Measurements from ENCODE around the gene GALNT2.

The GALNT2 gene

GRCh38 chr1:230149751-230150584, 82.9 kb downstream of the GALNT2 start:
- Histone ChIP-seq H3K27me3 (ENCODE audit: insufficient read depth, low read length) (no peaks in the 10 kb centered on the region), H3K4me1 (ENCODE audit: insufficient read depth, low read length) (peaks cover 57% of the 10 kb centered on the region), H2AFZ (ENCODE audit: low read depth, low read length) (no peak overlapping the region), H3K9me3 (ENCODE audit: low read length) (no peaks in the 10 kb centered on the region), H3K36me3 (ENCODE audit: insufficient read depth, low read length) (no peaks in the 10 kb centered on the region), H3K4me3 (ENCODE audit: low read length) (no peak overlapping the region)

DNA sequence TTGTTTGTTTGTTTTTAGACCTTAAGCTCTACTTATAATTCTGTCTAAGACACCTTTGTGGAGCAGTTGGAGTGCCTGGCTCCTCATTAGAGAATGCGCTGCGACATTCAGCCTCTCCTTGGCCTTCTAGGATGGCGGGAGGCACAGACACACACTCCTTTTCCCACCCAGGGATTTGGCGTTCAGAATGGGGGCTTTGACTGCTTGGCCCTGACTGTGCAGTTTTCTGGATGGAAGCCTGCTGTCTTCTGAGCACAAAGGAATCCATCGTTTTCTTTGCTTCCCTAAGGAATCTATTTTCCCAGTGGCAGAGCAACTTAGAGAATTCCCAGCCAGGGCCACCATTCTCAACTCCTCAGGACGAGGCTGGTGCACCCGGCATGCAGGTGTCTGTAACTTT, 83.6 kb downstream of the GALNT2 start:
- no peaks in the 10 kb centered on the region for H3K9me3 ChIP-seq (ENCODE audit: low read length)
- no peak overlapping the region for H3K4me3 ChIP-seq (ENCODE audit: low read length)
- peaks cover 57% of the 10 kb centered on the region for H3K4me1 ChIP-seq (ENCODE audit: insufficient read depth, low read length)
- no peak overlapping the region for H2AFZ ChIP-seq (ENCODE audit: low read depth, low read length)
- H3K36me3 ChIP-seq (ENCODE audit: insufficient read depth, low read length): no peaks in the 10 kb centered on the region
- H3K27me3 ChIP-seq (ENCODE audit: insufficient read depth, low read length): no peaks in the 10 kb centered on the region

GRCh38 chr1:230151924-230152468, 85.0 kb downstream of the GALNT2 start:
- Histone ChIP-seq H3K4me3 (ENCODE audit: low read length) (no peak overlapping the region), H3K9me3 (ENCODE audit: low read length) (no peaks in the 10 kb centered on the region), H3K4me1 (ENCODE audit: insufficient read depth, low read length) (peaks cover 61% of the 10 kb centered on the region), H3K36me3 (ENCODE audit: insufficient read depth, low read length) (no peaks in the 10 kb centered on the region), H3K27me3 (ENCODE audit: insufficient read depth, low read length) (no peaks in the 10 kb centered on the region), H2AFZ (ENCODE audit: low read depth, low read length) (no peak overlapping the region)

DNA sequence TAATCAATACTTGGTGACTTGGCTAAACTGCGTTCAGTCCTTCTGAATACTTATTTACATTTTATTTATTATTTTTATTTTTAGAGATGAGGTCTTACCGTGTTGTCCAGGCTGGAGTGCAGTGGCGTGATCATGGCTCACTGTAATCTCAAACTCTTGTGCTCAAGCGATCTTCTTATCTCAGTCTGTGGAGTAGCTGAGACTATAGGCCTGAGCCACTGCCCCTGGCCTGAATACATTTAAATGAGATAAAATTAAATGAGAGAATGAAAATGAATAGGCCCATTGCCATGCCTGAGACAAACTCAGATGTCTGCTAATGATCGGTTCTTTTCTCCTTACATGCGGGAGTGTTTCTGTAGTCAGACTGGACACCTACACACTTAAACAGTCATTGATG, 86.0 kb downstream of the GALNT2 start:
- Histone ChIP-seq H3K27me3 (ENCODE audit: insufficient read depth, low read length) (no peaks in the 10 kb centered on the region), H3K36me3 (ENCODE audit: insufficient read depth, low read length) (no peaks in the 10 kb centered on the region), H3K4me3 (ENCODE audit: low read length) (no peak overlapping the region), H3K4me1 (ENCODE audit: insufficient read depth, low read length) (peaks cover 68% of the 10 kb centered on the region), H2AFZ (ENCODE audit: low read depth, low read length) (no peak overlapping the region), H3K9me3 (ENCODE audit: low read length) (no peaks in the 10 kb centered on the region)

- H3K4me1 ChIP-seq (ENCODE audit: insufficient read depth, low read length): peaks cover 76% of the 10 kb centered on the region
- no peak overlapping the region for H2AFZ ChIP-seq (ENCODE audit: low read depth, low read length)
- H3K36me3 ChIP-seq (ENCODE audit: insufficient read depth, low read length): no peaks in the 10 kb centered on the region
- no peaks in the 10 kb centered on the region for H3K9me3 ChIP-seq (ENCODE audit: low read length)
- no peaks in the 10 kb centered on the region for H3K27me3 ChIP-seq (ENCODE audit: insufficient read depth, low read length)
- peak overlapping the region; percentile 1 for H3K4me3 ChIP-seq (ENCODE audit: low read length)
These were observed 86.7 kb downstream of the GALNT2 start for GRCh38 chr1:230153641-230154296.

DNA sequence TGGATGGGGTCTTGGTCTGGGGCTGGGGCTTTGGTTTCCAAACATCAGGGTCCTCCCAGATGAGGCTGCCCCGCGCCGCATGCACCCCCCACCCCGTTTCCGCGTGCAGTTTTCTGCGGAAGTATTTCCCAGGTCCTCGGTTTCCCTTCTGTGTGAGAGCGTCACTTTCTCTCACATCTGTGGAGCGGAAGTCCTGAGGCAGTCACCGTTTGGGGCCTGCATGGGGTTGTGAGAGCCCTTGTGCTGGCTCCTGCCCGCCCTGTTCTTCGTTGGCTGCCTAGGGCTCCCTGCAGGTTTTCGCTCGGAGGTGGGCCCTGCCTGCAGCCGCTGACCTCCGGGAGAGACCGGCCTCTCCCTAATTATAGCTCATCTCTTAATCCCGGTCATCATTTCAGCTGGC, 88.0 kb downstream of the GALNT2 start:
- H3K36me3 ChIP-seq (ENCODE audit: insufficient read depth, low read length): no peaks in the 10 kb centered on the region
- no peak overlapping the region for H3K4me3 ChIP-seq (ENCODE audit: low read length)
- H2AFZ ChIP-seq (ENCODE audit: low read depth, low read length): no peak overlapping the region
- no peaks in the 10 kb centered on the region for H3K27me3 ChIP-seq (ENCODE audit: insufficient read depth, low read length)
- H3K9me3 ChIP-seq (ENCODE audit: low read length): no peaks in the 10 kb centered on the region
- H3K4me1 ChIP-seq (ENCODE audit: insufficient read depth, low read length): peaks cover 85% of the 10 kb centered on the region

- H3K36me3 ChIP-seq (ENCODE audit: insufficient read depth, low read length): no peaks in the 10 kb centered on the region
- no peaks in the 10 kb centered on the region for H3K9me3 ChIP-seq (ENCODE audit: low read length)
- H2AFZ ChIP-seq (ENCODE audit: low read depth, low read length): no peak overlapping the region
- H3K4me3 ChIP-seq (ENCODE audit: low read length): no peak overlapping the region
- H3K27me3 ChIP-seq (ENCODE audit: insufficient read depth, low read length): no peaks in the 10 kb centered on the region
- H3K4me1 ChIP-seq (ENCODE audit: insufficient read depth, low read length): peaks cover 76% of the 10 kb centered on the region
These were observed 89.0 kb downstream of the GALNT2 start for GRCh38 chr1:230156068-230156467.

GRCh38 chr1:230156536-230156935, 89.5 kb downstream of the GALNT2 start:
- Histone ChIP-seq H3K4me1 (ENCODE audit: insufficient read depth, low read length) (peaks cover 74% of the 10 kb centered on the region), H3K27me3 (ENCODE audit: insufficient read depth, low read length) (no peaks in the 10 kb centered on the region), H3K9me3 (ENCODE audit: low read length) (no peaks in the 10 kb centered on the region)

DNA sequence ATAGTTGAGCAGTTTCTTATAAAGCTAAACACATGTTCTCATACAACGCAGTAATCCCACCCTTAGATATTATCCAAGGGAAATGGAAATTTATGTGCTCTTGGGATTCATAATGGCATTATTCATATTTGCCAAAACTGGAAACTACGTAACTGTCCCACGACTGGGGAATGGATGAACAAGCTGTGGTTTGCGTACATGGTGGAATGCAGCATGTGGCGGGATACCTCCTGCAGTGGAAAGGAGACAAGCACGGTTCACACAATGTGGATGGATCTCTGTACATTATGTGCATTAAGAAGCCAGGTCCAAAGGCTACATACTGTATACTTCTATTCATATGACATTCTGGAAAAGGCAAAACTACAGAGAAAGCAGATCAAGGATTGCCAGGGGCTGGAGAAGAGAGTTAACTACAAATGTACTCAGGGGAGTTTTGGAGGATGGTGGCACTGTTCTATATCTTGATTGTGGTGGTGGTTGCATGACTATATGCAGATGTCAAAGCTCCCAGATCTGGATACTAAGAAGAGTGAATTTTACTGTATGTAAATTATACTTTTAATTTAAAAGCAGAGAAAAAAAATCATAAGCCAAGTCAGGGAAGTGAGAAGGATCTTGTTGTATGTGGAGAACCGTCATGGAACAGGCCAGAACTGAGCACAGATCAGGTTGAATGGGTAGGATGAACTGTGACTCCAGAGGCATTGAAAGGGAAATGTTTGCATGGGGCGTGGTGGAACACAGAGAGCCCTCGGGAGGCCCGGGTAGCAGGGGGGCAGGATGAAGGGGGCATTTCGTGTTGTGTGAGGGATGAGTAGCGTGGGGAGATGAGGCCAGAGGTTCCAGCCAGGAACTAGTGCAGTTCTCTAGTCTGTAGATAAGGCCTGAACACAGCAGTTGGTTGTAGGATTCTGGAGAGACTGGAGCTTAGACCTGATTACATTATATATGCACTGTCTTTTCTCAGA, 90.7 kb downstream of the GALNT2 start:
- H3K36me3 ChIP-seq (ENCODE audit: insufficient read depth, low read length): no peaks in the 10 kb centered on the region
- H2AFZ ChIP-seq (ENCODE audit: low read depth, low read length): no peak overlapping the region
- peaks cover 64% of the 10 kb centered on the region for H3K4me1 ChIP-seq (ENCODE audit: insufficient read depth, low read length)
- H3K4me3 ChIP-seq (ENCODE audit: low read length): no peak overlapping the region
- H3K27me3 ChIP-seq (ENCODE audit: insufficient read depth, low read length): no peaks in the 10 kb centered on the region
- no peaks in the 10 kb centered on the region for H3K9me3 ChIP-seq (ENCODE audit: low read length)

More at GRCh38 chr1:230156536-230156935, 89.5 kb downstream of the GALNT2 start:
- Histone ChIP-seq H3K4me3 (ENCODE audit: low read length) (no peak overlapping the region), H2AFZ (ENCODE audit: low read depth, low read length) (no peak overlapping the region), H3K36me3 (ENCODE audit: insufficient read depth, low read length) (no peaks in the 10 kb centered on the region)

GRCh38 chr1:230158415-230159291, 91.6 kb downstream of the GALNT2 start:
- Histone ChIP-seq H3K4me1 (ENCODE audit: insufficient read depth, low read length) (peaks cover 56% of the 10 kb centered on the region), H3K27me3 (ENCODE audit: insufficient read depth, low read length) (no peaks in the 10 kb centered on the region), H3K4me3 (ENCODE audit: low read length) (no peak overlapping the region), H3K9me3 (ENCODE audit: low read length) (no peaks in the 10 kb centered on the region), H3K36me3 (ENCODE audit: insufficient read depth, low read length) (no peaks in the 10 kb centered on the region), H2AFZ (ENCODE audit: low read depth, low read length) (no peak overlapping the region)

DNA sequence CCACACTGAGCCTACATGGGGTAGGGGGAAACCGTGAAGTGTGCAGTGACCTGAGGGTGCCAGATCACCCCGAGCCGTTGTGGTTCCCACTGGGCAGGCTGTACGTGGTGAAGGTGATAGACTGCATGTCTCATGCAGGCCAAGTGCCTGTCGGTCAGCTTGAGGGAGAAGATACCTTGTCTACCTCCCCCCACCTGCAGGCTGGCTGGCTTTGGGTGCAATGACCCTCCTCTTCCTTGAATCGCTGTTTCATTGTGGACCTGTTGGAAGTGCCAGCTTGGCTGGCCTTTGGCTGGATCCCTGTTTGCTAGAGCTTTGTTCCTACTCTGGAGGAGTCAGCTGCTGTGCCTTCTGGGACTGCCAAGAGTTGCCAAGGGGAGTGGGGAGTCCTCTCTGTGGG, 92.5 kb downstream of the GALNT2 start:
- H3K9me3 ChIP-seq (ENCODE audit: low read length): no peaks in the 10 kb centered on the region
- H3K27me3 ChIP-seq (ENCODE audit: insufficient read depth, low read length): no peaks in the 10 kb centered on the region
- no peaks in the 10 kb centered on the region for H3K36me3 ChIP-seq (ENCODE audit: insufficient read depth, low read length)
- H2AFZ ChIP-seq (ENCODE audit: low read depth, low read length): no peak overlapping the region
- H3K4me1 ChIP-seq (ENCODE audit: insufficient read depth, low read length): peaks cover 48% of the 10 kb centered on the region
- no peak overlapping the region for H3K4me3 ChIP-seq (ENCODE audit: low read length)
